ENCODE data around the gene HAND2.

The HAND2 gene

DNA sequence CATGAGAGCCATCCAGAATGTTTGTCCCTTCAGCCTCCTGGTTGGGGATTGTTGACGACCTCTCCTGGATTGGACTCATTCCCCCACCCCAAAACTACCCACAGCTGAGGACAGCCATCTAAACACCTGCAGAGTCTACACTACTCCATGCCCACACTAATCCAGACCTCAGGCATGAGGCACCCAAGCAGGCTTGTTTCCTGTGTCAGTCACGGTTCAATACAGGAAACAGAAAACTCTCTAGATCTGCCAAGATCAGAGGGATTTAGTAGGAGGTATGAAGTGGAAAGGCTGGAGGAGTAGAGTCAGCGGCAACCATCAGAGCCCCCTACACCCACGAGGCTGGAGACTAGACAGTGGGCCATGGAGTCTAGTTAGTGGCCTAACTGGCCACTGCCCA, 37.7 kb downstream of the HAND2 start:
- Histone ChIP-seq H3K27me3 (ENCODE audit: insufficient read depth, low read depth) (no peaks in the 10 kb centered on the region), H3K9ac (no peak overlapping the region), H3K27ac (no peak overlapping the region), H3K4me3 (IDR thresholded peaks at IDR 0.05; ENCODE audit: insufficient read depth, low read depth, low read length) (no peak overlapping the region), H3K4me2 (no peak overlapping the region), H2AFZ (ENCODE audit: low read depth) (no peak overlapping the region), H4K20me1 (ENCODE audit: insufficient read depth) (no peaks in the 10 kb centered on the region), H3K36me3 (ENCODE audit: insufficient read depth) (no peaks in the 10 kb centered on the region), H3K4me1 (ENCODE audit: low read depth, poor library complexity, severe bottlenecking) (no peaks in the 10 kb centered on the region), H3K79me2 (ENCODE audit: insufficient read depth, low read depth) (no peaks in the 10 kb centered on the region)
- TF ChIP-seq, protein P1, sequence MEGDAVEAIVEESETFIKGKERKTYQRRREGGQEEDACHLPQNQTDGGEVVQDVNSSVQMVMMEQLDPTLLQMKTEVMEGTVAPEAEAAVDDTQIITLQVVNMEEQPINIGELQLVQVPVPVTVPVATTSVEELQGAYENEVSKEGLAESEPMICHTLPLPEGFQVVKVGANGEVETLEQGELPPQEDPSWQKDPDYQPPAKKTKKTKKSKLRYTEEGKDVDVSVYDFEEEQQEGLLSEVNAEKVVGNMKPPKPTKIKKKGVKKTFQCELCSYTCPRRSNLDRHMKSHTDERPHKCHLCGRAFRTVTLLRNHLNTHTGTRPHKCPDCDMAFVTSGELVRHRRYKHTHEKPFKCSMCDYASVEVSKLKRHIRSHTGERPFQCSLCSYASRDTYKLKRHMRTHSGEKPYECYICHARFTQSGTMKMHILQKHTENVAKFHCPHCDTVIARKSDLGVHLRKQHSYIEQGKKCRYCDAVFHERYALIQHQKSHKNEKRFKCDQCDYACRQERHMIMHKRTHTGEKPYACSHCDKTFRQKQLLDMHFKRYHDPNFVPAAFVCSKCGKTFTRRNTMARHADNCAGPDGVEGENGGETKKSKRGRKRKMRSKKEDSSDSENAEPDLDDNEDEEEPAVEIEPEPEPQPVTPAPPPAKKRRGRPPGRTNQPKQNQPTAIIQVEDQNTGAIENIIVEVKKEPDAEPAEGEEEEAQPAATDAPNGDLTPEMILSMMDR (conservative IDR thresholded peaks at IDR 0.05; ENCODE audit: low read depth, low read length): no peak

DNA sequence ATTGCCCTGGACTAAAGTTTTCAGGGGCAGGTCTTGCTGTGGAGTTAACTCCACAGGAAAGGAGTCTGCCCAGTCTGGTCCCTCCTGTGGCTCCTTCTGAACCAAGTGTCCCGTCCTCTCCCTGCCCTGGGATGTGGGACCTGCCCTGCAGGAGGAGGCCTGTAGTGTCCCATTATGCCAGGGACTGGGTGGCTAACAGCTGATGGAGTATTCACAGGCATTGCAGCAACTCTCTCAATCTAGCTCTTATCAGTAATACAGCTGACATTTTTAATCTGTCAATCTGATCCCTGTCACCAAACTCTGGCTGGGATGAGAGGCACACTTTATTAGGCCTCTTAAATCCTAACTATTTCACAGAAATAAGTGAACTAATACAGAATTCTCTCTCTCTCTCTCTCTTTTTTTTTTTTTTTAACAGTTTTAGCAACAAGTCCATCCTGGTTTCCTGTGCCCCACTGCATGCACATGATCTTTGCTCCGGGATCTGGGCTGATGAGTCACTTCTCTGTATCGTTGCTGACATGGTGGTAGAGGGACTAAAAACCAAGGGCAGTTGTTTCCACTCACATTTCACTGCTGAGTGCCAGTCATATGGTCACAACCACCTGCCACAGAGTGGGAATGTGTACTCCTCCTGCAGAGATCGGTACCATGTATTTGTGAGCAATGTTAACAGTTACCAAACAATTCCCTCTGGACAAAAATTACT, 39.1 kb downstream of the HAND2 start:
- Histone ChIP-seq H2AFZ (ENCODE audit: low read depth) (no peak overlapping the region), H3K4me2 (no peak overlapping the region)

DNA sequence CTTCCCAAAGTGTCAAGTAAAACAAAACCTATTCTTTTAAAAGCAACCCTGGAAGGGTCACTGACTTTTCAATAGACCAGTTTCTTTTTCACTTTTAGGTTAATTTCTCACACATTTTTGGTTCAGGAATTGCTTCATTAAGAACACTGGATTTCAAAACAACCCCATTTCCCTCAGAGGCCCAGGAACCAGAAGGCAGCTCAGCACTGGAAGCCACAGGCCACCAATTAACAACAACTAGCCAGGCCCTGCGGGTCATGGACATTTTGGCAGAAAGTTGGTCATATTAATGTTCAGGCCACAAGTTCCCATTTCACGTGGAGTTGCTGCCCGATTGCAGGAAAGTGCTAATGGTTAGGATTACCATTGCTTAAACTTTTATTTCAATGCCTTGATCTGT, 39.8 kb downstream of the HAND2 start:
- Histone ChIP-seq H3K9ac (no peak overlapping the region), H3K4me3 (IDR thresholded peaks at IDR 0.05; ENCODE audit: insufficient read depth, low read depth, low read length) (no peak overlapping the region), H3K36me3 (ENCODE audit: insufficient read depth) (no peaks in the 10 kb centered on the region), H3K27me3 (ENCODE audit: insufficient read depth, low read depth) (no peaks in the 10 kb centered on the region), H3K27ac (no peak overlapping the region), H4K20me1 (ENCODE audit: insufficient read depth) (no peaks in the 10 kb centered on the region), H2AFZ (ENCODE audit: low read depth) (no peak overlapping the region), H3K4me2 (no peak overlapping the region), H3K79me2 (ENCODE audit: insufficient read depth, low read depth) (no peaks in the 10 kb centered on the region), H3K4me1 (ENCODE audit: low read depth, poor library complexity, severe bottlenecking) (no peaks in the 10 kb centered on the region)
- TF ChIP-seq, protein P1 (conservative IDR thresholded peaks at IDR 0.05; ENCODE audit: low read depth, low read length): no peak

More for the DNA sequence above, 39.1 kb downstream of the HAND2 start:
- H4K20me1 ChIP-seq (ENCODE audit: insufficient read depth): no peaks in the 10 kb centered on the region
- no peak overlapping the region for H3K4me3 ChIP-seq (IDR thresholded peaks at IDR 0.05; ENCODE audit: insufficient read depth, low read depth, low read length)
- H3K4me1 ChIP-seq (ENCODE audit: low read depth, poor library complexity, severe bottlenecking): no peaks in the 10 kb centered on the region
- H3K27me3 ChIP-seq (ENCODE audit: insufficient read depth, low read depth): no peaks in the 10 kb centered on the region
- no peaks in the 10 kb centered on the region for H3K79me2 ChIP-seq (ENCODE audit: insufficient read depth, low read depth)
- no peak overlapping the region for H3K9ac ChIP-seq
- H3K27ac ChIP-seq: no peak overlapping the region
- no peaks in the 10 kb centered on the region for H3K36me3 ChIP-seq (ENCODE audit: insufficient read depth)
- TF ChIP-seq, protein P1 (conservative IDR thresholded peaks at IDR 0.05; ENCODE audit: low read depth, low read length): no peak

DNA sequence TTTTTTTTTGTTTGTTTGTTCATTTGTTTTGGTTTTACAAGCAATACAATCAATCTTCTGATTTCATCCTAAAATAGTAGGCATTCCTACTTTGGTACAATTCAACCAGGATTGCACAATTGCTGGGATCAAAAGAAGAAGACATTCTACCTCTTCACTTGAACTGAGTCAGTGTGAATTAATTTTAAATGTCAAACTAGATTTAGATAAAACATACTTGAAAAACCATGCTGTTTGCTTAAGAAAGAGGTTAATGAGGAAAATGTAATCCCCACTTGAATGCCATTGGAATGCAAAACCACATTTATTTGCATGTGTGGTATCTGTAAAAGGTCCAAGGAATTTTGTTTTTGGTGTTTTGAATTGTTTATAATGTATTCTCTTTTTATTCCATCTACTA, 40.5 kb downstream of the HAND2 start:
- H3K9ac ChIP-seq: no peak overlapping the region
- no peak overlapping the region for H3K4me2 ChIP-seq
- no peaks in the 10 kb centered on the region for H4K20me1 ChIP-seq (ENCODE audit: insufficient read depth)
- no peaks in the 10 kb centered on the region for H3K79me2 ChIP-seq (ENCODE audit: insufficient read depth, low read depth)
- H3K4me3 ChIP-seq (IDR thresholded peaks at IDR 0.05; ENCODE audit: insufficient read depth, low read depth, low read length): no peak overlapping the region
- TF ChIP-seq, protein P1 (conservative IDR thresholded peaks at IDR 0.05; ENCODE audit: low read depth, low read length): no peak
- no peak overlapping the region for H3K27ac ChIP-seq
- no peak overlapping the region for H2AFZ ChIP-seq (ENCODE audit: low read depth)
- no peaks in the 10 kb centered on the region for H3K27me3 ChIP-seq (ENCODE audit: insufficient read depth, low read depth)
- H3K36me3 ChIP-seq (ENCODE audit: insufficient read depth): no peaks in the 10 kb centered on the region
- no peaks in the 10 kb centered on the region for H3K4me1 ChIP-seq (ENCODE audit: low read depth, poor library complexity, severe bottlenecking)

Data from KMS-11 (cell line).